ENCODE data around the gene SGSM2. TPM values are rescaled to one million over a fixed set of nuclear protein-coding genes. Genes with fewer than 3 reads are reported as not detected.

Gene SGSM2
- polyA plus RNA-seq, 1 donor = 50.0 TPM

- no CpG with 5 or more reads among the region's 17 CpGs for WGBS (ENCODE audit: insufficient coverage, low lambda C conversion rate)
- DNase-seq = no peak
Measured at GRCh38 chr17:2335726-2336214, 1.5 kb upstream of the SGSM2 start.

DNA sequence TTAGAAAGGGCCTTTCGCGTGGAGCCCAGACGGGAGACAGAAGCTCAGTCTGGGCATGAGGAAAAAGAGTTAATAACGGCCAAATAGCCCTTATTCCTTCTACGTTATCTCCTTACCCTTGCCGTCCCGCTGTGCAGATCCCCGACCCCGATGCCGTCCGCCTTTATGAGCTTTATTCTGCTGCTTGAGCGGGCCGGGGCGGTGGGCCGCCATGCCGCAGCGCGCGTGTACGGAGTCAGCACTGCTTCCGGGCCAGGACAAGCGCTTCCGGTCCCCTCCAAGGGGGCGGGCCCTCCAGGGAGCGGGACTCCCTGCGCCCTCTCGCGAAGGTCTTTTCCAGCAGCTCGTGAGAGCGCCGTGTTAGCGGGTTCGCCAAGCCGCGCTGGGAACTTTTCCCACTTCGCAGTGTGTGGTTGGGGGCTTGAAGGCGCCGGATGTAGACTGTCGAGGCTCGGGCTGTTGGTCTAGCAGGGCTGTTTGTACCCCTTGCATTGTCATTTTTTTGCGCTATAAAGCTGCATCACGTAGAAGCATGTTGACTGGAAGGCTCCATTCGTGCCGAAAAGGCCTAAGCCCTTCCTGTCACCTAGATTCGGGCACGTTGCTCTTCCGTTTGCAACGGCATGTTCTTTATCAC lies 968 bp upstream of the SGSM2 start, which contains the start of gene TSR1:
Gene TSR1 (minus strand): TSS at position 243 of the 637 bp plus-strand sequence. CDS start 30 bp downstream, at position 213.
- WGBS (ENCODE audit: insufficient coverage, low lambda C conversion rate) = no CpG with 5 or more reads among the region's 48 CpGs
- DNase-seq = peak; percentile 87 to 92
- Histone ChIP-seq H3K4me3 (ENCODE audit: low read length) (peak within 1 kb of the TSS; percentile 86), H3K9me3 (ENCODE audit: control insufficient read depth, low read depth, low read length) (no peaks in the 10 kb centered on the region), H3K27me3 (ENCODE audit: control insufficient read depth, insufficient read depth, low read length) (no peaks in the 10 kb centered on the region), H3K4me1 (ENCODE audit: control insufficient read depth, insufficient read depth, low read length) (peaks cover 11% of the 10 kb centered on the region), H3K36me3 (ENCODE audit: control insufficient read depth, insufficient read depth, low read length) (peaks cover 37% of the 10 kb centered on the region), H3K27ac (ENCODE audit: low read length) (peak within 1 kb of the TSS; percentile 92)

More at GRCh38 chr17:2335726-2336214, 1.5 kb upstream of the SGSM2 start:
- Histone ChIP-seq H3K4me1 (ENCODE audit: control insufficient read depth, insufficient read depth, low read length) (peaks cover 11% of the 10 kb centered on the region), H3K27ac (ENCODE audit: low read length) (no peak overlapping the region), H3K36me3 (ENCODE audit: control insufficient read depth, insufficient read depth, low read length) (peaks cover 43% of the 10 kb centered on the region), H3K9me3 (ENCODE audit: control insufficient read depth, low read depth, low read length) (no peaks in the 10 kb centered on the region), H3K4me3 (ENCODE audit: low read length) (peak overlapping the region; percentile 86), H3K27me3 (ENCODE audit: control insufficient read depth, insufficient read depth, low read length) (no peaks in the 10 kb centered on the region)

DNA sequence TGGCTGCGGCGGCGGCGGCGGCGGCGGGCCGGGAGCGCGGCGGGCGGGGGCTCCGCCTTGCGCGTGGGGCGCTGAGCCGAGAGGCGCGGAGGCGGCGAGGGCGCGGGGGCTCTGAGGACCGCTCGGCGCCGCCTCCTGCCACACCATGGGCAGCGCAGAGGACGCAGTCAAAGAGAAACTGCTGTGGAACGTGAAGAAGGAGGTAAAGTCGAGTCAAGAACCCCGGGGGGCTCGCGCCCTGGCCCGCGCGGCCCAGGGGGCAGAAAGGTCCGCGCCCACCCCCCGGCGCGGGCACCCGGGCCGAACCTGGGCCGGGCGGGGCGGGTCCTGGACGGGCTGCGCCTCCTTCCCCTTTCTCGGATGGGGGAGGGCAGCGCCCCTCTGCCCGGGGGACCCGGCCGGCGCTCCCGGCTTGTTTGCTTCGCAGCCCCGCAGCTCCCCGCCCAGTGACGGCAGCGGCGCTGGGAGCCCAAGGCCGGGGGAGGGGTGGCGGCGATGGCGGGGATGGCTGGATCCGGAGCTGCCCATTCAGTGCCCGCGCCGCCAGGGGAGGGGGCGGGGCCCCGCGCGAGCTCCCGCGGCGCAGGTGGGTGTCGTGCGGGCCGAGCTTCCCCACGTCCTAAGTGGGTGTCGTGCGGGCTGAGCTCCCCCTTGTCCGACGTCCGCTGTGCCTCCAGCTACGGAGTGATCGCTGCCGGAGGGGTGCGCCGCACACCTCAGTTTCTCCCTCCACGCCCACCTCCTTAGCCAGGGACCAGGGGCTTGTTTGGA lies 428 bp downstream of the SGSM2 start:
- H3K4me3 ChIP-seq (ENCODE audit: low read length) = peak overlapping the region; percentile 54
- peaks cover 27% of the 10 kb centered on the region for H3K36me3 ChIP-seq (ENCODE audit: control insufficient read depth, insufficient read depth, low read length)
- H3K9me3 ChIP-seq (ENCODE audit: control insufficient read depth, low read depth, low read length) = no peaks in the 10 kb centered on the region
- H3K4me1 ChIP-seq (ENCODE audit: control insufficient read depth, insufficient read depth, low read length) = peaks cover 11% of the 10 kb centered on the region
- H3K27me3 ChIP-seq (ENCODE audit: control insufficient read depth, insufficient read depth, low read length) = no peaks in the 10 kb centered on the region
- peak; percentile 44 to 68 for DNase-seq
- WGBS (ENCODE audit: insufficient coverage, low lambda C conversion rate) = no CpG with 5 or more reads among the region's 92 CpGs
- H3K27ac ChIP-seq (ENCODE audit: low read length) = no peak overlapping the region

GRCh38 chr17:2338315-2338657 lies 985 bp downstream of the SGSM2 start:
- no CpG with 5 or more reads among the region's 5 CpGs for WGBS (ENCODE audit: insufficient coverage, low lambda C conversion rate)
- H3K4me1 ChIP-seq (ENCODE audit: control insufficient read depth, insufficient read depth, low read length) = peaks cover 15% of the 10 kb centered on the region
- peaks cover 22% of the 10 kb centered on the region for H3K36me3 ChIP-seq (ENCODE audit: control insufficient read depth, insufficient read depth, low read length)
- peak overlapping the region; percentile 54 for H3K4me3 ChIP-seq (ENCODE audit: low read length)
- DNase-seq = no peak
- no peaks in the 10 kb centered on the region for H3K9me3 ChIP-seq (ENCODE audit: control insufficient read depth, low read depth, low read length)
- no peaks in the 10 kb centered on the region for H3K27me3 ChIP-seq (ENCODE audit: control insufficient read depth, insufficient read depth, low read length)
- H3K27ac ChIP-seq (ENCODE audit: low read length) = no peak overlapping the region

DNA sequence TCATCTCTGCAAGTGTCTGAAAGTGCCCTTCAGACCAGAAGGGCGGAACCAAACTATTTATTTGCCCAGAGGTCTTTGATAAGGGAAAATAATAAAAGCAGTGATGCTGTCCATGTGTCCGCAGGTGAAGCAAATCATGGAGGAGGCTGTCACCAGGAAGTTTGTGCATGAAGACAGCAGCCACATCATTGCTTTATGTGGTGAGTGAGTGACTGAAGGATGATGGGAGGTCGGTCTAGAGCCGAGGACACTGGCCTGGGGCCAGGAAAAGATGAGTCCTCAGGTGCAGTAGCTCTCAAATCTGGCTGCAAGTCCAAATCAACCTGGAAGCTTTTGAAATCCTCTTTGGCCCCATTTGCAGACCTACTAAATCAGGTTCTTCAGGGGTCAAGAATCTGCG lies 6.1 kb downstream of the SGSM2 start:
- WGBS (ENCODE audit: insufficient coverage, low lambda C conversion rate) = no CpG with 5 or more reads among the region's 5 CpGs
- Histone ChIP-seq H3K27ac (ENCODE audit: low read length) (peak overlapping the region; percentile 4), H3K27me3 (ENCODE audit: control insufficient read depth, insufficient read depth, low read length) (no peaks in the 10 kb centered on the region), H3K36me3 (ENCODE audit: control insufficient read depth, insufficient read depth, low read length) (peaks cover 11% of the 10 kb centered on the region), H3K9me3 (ENCODE audit: control insufficient read depth, low read depth, low read length) (no peaks in the 10 kb centered on the region), H3K4me1 (ENCODE audit: control insufficient read depth, insufficient read depth, low read length) (peaks cover 20% of the 10 kb centered on the region), H3K4me3 (ENCODE audit: low read length) (no peak overlapping the region)
- peak; percentile 62 to 74 for DNase-seq

- peaks cover 23% of the 10 kb centered on the region for H3K4me1 ChIP-seq (ENCODE audit: control insufficient read depth, insufficient read depth, low read length)
- H3K36me3 ChIP-seq (ENCODE audit: control insufficient read depth, insufficient read depth, low read length) = peaks cover 13% of the 10 kb centered on the region
- no CpG with 5 or more reads among the region's 10 CpGs for WGBS (ENCODE audit: insufficient coverage, low lambda C conversion rate)
- no peak for DNase-seq
- H3K27me3 ChIP-seq (ENCODE audit: control insufficient read depth, insufficient read depth, low read length) = no peaks in the 10 kb centered on the region
- H3K4me3 ChIP-seq (ENCODE audit: low read length) = no peak overlapping the region
- H3K27ac ChIP-seq (ENCODE audit: low read length) = no peak overlapping the region
- no peaks in the 10 kb centered on the region for H3K9me3 ChIP-seq (ENCODE audit: control insufficient read depth, low read depth, low read length)
Measured at GRCh38 chr17:2344528-2344927, 7.2 kb downstream of the SGSM2 start.

DNA sequence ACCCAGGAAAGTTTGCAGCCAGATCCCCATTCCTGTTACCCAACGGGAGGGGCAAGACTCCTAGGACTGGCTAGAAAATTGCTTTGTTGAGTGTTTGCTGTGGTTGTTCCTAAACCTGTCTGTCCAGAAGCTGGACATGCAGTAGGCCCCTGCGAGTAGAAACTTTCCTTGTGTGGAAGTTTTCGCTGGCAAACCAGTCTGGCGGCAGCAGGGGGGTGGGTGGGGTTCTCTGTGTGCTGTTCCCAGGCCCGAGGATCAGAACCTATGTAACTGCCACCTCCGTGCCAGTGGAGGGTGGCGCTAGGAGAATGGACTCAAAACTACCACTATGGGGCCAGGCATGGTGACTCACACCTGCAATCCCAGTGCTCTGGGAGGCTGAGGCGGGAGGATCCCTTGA lies 9.2 kb downstream of the SGSM2 start:
- Histone ChIP-seq H3K27ac (ENCODE audit: low read length) (no peak overlapping the region), H3K4me3 (ENCODE audit: low read length) (no peak overlapping the region), H3K36me3 (ENCODE audit: control insufficient read depth, insufficient read depth, low read length) (peaks cover 16% of the 10 kb centered on the region), H3K27me3 (ENCODE audit: control insufficient read depth, insufficient read depth, low read length) (no peaks in the 10 kb centered on the region), H3K9me3 (ENCODE audit: control insufficient read depth, low read depth, low read length) (no peaks in the 10 kb centered on the region), H3K4me1 (ENCODE audit: control insufficient read depth, insufficient read depth, low read length) (peaks cover 23% of the 10 kb centered on the region)
- no CpG with 5 or more reads among the region's 8 CpGs for WGBS (ENCODE audit: insufficient coverage, low lambda C conversion rate)
- no peak for DNase-seq

GRCh38 chr17:2347805-2348685 lies 10.7 kb downstream of the SGSM2 start:
- peaks cover 22% of the 10 kb centered on the region for H3K4me1 ChIP-seq (ENCODE audit: control insufficient read depth, insufficient read depth, low read length)
- H3K27me3 ChIP-seq (ENCODE audit: control insufficient read depth, insufficient read depth, low read length) = no peaks in the 10 kb centered on the region
- peak; percentile 69 to 80 for DNase-seq
- WGBS (ENCODE audit: insufficient coverage, low lambda C conversion rate) = 60% methylated on average over 1 of the region's 11 CpGs
- H3K4me3 ChIP-seq (ENCODE audit: low read length) = no peak overlapping the region
- peak overlapping the region; percentile 35 for H3K27ac ChIP-seq (ENCODE audit: low read length)
- peaks cover 14% of the 10 kb centered on the region for H3K36me3 ChIP-seq (ENCODE audit: control insufficient read depth, insufficient read depth, low read length)
- no peaks in the 10 kb centered on the region for H3K9me3 ChIP-seq (ENCODE audit: control insufficient read depth, low read depth, low read length)

DNA sequence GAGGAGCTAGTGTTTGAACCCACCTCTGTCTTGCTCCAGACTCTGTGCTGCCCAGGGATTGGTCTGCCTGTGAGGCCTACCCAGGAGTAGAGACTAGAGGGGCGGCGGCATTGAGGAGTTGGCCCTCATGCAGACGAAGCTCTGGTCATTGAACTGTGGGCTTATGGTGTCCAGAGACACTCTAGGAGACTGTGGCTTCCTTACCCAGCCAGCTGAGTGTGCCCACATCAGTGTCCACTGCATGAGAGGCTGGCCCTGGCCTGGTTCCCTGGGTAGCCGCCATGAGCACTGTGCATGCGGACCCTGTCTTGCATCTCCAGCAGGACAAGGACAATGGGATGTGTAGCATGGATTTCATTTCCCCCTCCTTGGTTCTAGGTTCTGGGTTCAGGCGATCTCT lies 14.0 kb downstream of the SGSM2 start:
- no CpG with 5 or more reads among the region's 6 CpGs for WGBS (ENCODE audit: insufficient coverage, low lambda C conversion rate)
- H3K36me3 ChIP-seq (ENCODE audit: control insufficient read depth, insufficient read depth, low read length) = peaks cover 5% of the 10 kb centered on the region
- no peak overlapping the region for H3K27ac ChIP-seq (ENCODE audit: low read length)
- H3K9me3 ChIP-seq (ENCODE audit: control insufficient read depth, low read depth, low read length) = no peaks in the 10 kb centered on the region
- peaks cover 12% of the 10 kb centered on the region for H3K4me1 ChIP-seq (ENCODE audit: control insufficient read depth, insufficient read depth, low read length)
- H3K4me3 ChIP-seq (ENCODE audit: low read length) = no peak overlapping the region
- no peaks in the 10 kb centered on the region for H3K27me3 ChIP-seq (ENCODE audit: control insufficient read depth, insufficient read depth, low read length)
- DNase-seq = no peak

DNA sequence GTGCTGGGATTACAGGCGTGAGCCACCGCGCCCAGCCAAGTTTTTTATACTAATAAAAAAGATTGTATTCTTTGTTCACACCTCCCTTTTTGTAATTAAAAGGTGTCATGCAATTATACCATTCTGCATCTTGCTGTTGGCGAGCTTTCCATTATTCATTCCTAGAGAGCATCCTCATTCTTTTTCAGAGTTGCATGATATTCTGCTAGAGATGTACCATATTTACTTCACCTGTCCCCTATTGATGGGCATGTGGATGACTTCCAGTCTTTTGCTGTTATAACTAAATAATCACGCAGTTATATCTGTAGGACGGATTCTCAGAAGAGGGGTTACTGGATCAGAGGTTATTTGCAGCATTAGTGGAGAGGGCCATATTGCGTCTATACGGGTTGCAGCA lies 17.0 kb downstream of the SGSM2 start:
- Histone ChIP-seq H3K4me1 (ENCODE audit: control insufficient read depth, insufficient read depth, low read length) (peaks cover 3% of the 10 kb centered on the region), H3K27me3 (ENCODE audit: control insufficient read depth, insufficient read depth, low read length) (no peaks in the 10 kb centered on the region), H3K4me3 (ENCODE audit: low read length) (no peak overlapping the region), H3K9me3 (ENCODE audit: control insufficient read depth, low read depth, low read length) (no peaks in the 10 kb centered on the region), H3K36me3 (ENCODE audit: control insufficient read depth, insufficient read depth, low read length) (peaks cover 9% of the 10 kb centered on the region), H3K27ac (ENCODE audit: low read length) (no peak overlapping the region)
- no peak for DNase-seq
- WGBS (ENCODE audit: insufficient coverage, low lambda C conversion rate) = 100% methylated on average over 1 of the region's 8 CpGs

All from large intestine (tissue), 3 donors.